Lower leg skin (tissue), 3 donors: Measurements from ENCODE around the gene FAM228B.

Experiments
- CTCF ChIP-seq, 3 donors: fragments of 450-650 bp; IDR thresholded peaks; one replicate each; pipeline ENCODE4 v1.5.1; 2016; ENCODE audit warnings: antibody characterized with exemption in 3 of 3, mild to moderate bottlenecking in 3 of 3, moderate library complexity in 2 of 3
- POLR2A ChIP-seq, 2 donors: fragments of 450-650 bp; IDR thresholded peaks; one replicate each; pipeline ENCODE4 v1.6.1; 2016 to 2017; ENCODE audit warnings: antibody characterized with exemption in 2 of 2, mild to moderate bottlenecking in 1 of 2, moderate library complexity in 1 of 2

GRCh38 chr2:24102677-24103076, 20.6 kb upstream of the FAM228B start:
- TF ChIP-seq CTCF (IDR thresholded peaks at IDR 0.05): no peak
- no peak for TF ChIP-seq POLR2A (IDR thresholded peaks at IDR 0.05)
